SK-N-SH (cell line): ENCODE data around the gene ENO1. TPM values are rescaled to one million over a fixed set of nuclear protein-coding genes. Genes with fewer than 3 reads are reported as not detected.

ENCODE experiments used
- CTCF ChIA-PET: fragments of 300-600, 350-600 bp; formaldehyde crosslinking; extraction: SDS; loops from one replicate; lab custom pipeline; 2021; lab: Yijun Ruan, JAX
- POLR2A ChIA-PET: fragments of 350-600 bp; sonication (Branson Sonifier 250); formaldehyde crosslinking; extraction: SDS; loops from one replicate; lab custom pipeline; 2020; ENCODE audit warnings: antibody characterized with exemption, inconsistent platforms; lab: Yijun Ruan, JAX
- DNase-seq: peaks from one replicate; pipeline ENCODE4 v3.0.0; 2012
- H2AFZ ChIP-seq: fragments of 200-600 bp; sonication (generic); 2 replicates; pipeline ENCODE4 v1.8.1; 2016; ENCODE audit warnings: antibody characterized with exemption, mild to moderate bottlenecking, low read depth
- H3F3A ChIP-seq: fragments of 200-600 bp; sonication (generic); replicated peaks from 2 replicates; pipeline ENCODE3; 2016; ENCODE audit warnings: antibody characterized with exemption, mild to moderate bottlenecking; ENCODE audit not compliant: insufficient read depth
- H3K27ac ChIP-seq, 2 experiments: fragments of 200-500 bp in 1 of 2; fragments of 200-600 bp in 1 of 2; sonication (Bioruptor generic) in 1 of 2; sonication (generic), shearing (Covaris generic) in 1 of 2; 2 replicates each; pipeline versions ENCODE4 v1.5.1 to v1.6.1; 2014 to 2016; ENCODE audit warnings: low read depth in 2 of 2, inconsistent platforms in 1 of 2, low read length in 1 of 2, mild to moderate bottlenecking in 1 of 2, mixed read lengths in 1 of 2
- H3K27me3 ChIP-seq: fragments of 200-600 bp; sonication (generic), shearing (Covaris generic); 2 replicates; pipeline ENCODE4 v1.6.1; 2016; ENCODE audit warnings: mixed run types; ENCODE audit not compliant: insufficient read depth
- H3K36me3 ChIP-seq, 2 experiments: fragments of 200-500 bp in 1 of 2; fragments of 200-600 bp in 1 of 2; sonication (Bioruptor generic) in 1 of 2; sonication (generic) in 1 of 2; replicated peaks in 1 of 2; 2 replicates each; pipeline versions ENCODE3 to v1.5.1; 2014 to 2016; ENCODE audit warnings: low read length in 1 of 2, mild to moderate bottlenecking in 1 of 2; ENCODE audit not compliant: insufficient read depth in 2 of 2, control insufficient read depth in 1 of 2
- H3K4me1 ChIP-seq, 2 experiments: fragments of 200-500 bp in 1 of 2; fragments of 200-600 bp in 1 of 2; sonication (Bioruptor generic) in 1 of 2; sonication (generic), shearing (Covaris generic) in 1 of 2; 2 replicates each; pipeline versions ENCODE4 v1.5.1 to v1.6.1; 2014 to 2016; ENCODE audit warnings: low read depth in 1 of 2, low read length in 1 of 2, mixed run types in 1 of 2; ENCODE audit not compliant: insufficient read depth in 2 of 2, control insufficient read depth in 1 of 2
- H3K4me2 ChIP-seq: fragments of 200-600 bp; sonication (generic), shearing (Covaris generic); 2 replicates; pipeline ENCODE4 v1.6.1; 2017; ENCODE audit warnings: mixed run types
- H3K4me3 ChIP-seq, 2 experiments: fragments of 200-500 bp in 1 of 2; fragments of 200-600 bp in 1 of 2; sonication (Bioruptor generic) in 1 of 2; sonication (generic), shearing (Covaris generic) in 1 of 2; 2 replicates each; pipeline versions ENCODE4 v1.5.1 to v1.8.1; 2014 to 2016; ENCODE audit warnings: low read depth in 2 of 2, inconsistent platforms in 1 of 2, low read length in 1 of 2, mild to moderate bottlenecking in 1 of 2, mixed read lengths in 1 of 2, moderate library complexity in 1 of 2
- H3K79me2 ChIP-seq: fragments of 200-600 bp; sonication (generic); 2 replicates; pipeline ENCODE4 v1.8.1; 2017; ENCODE audit warnings: mild to moderate bottlenecking; ENCODE audit not compliant: insufficient read depth
- H3K9ac ChIP-seq: fragments of 200-600 bp; sonication (generic); 2 replicates; pipeline ENCODE4 v1.6.1; 2017; ENCODE audit warnings: mixed run types
- H3K9me2 ChIP-seq: fragments of 200-600 bp; sonication (generic); 2 replicates; pipeline ENCODE4 v1.6.1; 2017; ENCODE audit warnings: mixed run types
- H3K9me3 ChIP-seq: fragments of 200-600 bp; sonication (generic); 2 replicates; pipeline ENCODE4 v1.6.1; 2017; ENCODE audit warnings: mixed run types, mild to moderate bottlenecking, moderate library complexity
- H4K20me1 ChIP-seq: fragments of 200-600 bp; sonication (generic); 2 replicates; pipeline ENCODE4 v1.6.1; 2017; ENCODE audit warnings: mild to moderate bottlenecking, mixed run types; ENCODE audit not compliant: insufficient read depth
- CHD2 ChIP-seq: fragments of 150-350 bp; IDR thresholded peaks from 2 replicates; pipeline ENCODE4 v1.6.1; 2018; ENCODE audit warnings: low read length; ENCODE audit not compliant: partially characterized antibody
- CTCF ChIP-seq: fragments of 200-600 bp; sonication (generic); IDR thresholded peaks from 2 replicates; pipeline ENCODE4 v1.6.1; 2017; ENCODE audit warnings: antibody characterized with exemption, mild to moderate bottlenecking, moderate library complexity
- EP300 ChIP-seq, 2 experiments: IDR thresholded peaks; 2 replicates each; pipeline versions ENCODE4 v1.4.0 to v1.6.1; 2012; ENCODE audit warnings: borderline replicate concordance in 1 of 2, low read depth in 1 of 2, low read length in 1 of 2
- EZH2phosphoT487 ChIP-seq: fragments of 200-600 bp; sonication (generic); IDR thresholded peaks from 2 replicates; pipeline ENCODE4 v1.6.1; 2017; ENCODE audit warnings: low read depth, mixed run types, mild to moderate bottlenecking, antibody characterized with exemption, moderate library complexity, borderline replicate concordance
- IRF3 ChIP-seq: fragments of 150-350 bp; IDR thresholded peaks from 2 replicates; pipeline ENCODE4 v1.6.1; 2016; ENCODE audit warnings: mild to moderate bottlenecking, low read depth, low read length
- MAX ChIP-seq: IDR thresholded peaks from 2 replicates; pipeline ENCODE4 v1.4.0; 2012; ENCODE audit warnings: low read depth
- MXI1 ChIP-seq: IDR thresholded peaks from 2 replicates; pipeline ENCODE4 v1.6.1; 2012; ENCODE audit warnings: mild to moderate bottlenecking, low read depth, low read length, improper control_type of control experiment
- REST ChIP-seq: IDR thresholded peaks from 2 replicates; pipeline ENCODE4 v1.6.1; 2012; ENCODE audit warnings: mild to moderate bottlenecking, low read depth, low read length, moderate library complexity
- RFX5 ChIP-seq: IDR thresholded peaks from 2 replicates; pipeline ENCODE4 v1.6.1; 2012; ENCODE audit warnings: mild to moderate bottlenecking, improper control_type of control experiment, low read length
- whole genome bisulfite sequencing: methylation state at CpG from one replicate; pipeline ENCODE4 v1.1.6; 2017; ENCODE audit warnings: low lambda C conversion rate; 5-methylcytosine and 5-hydroxymethylcytosine counted together
- polyA plus RNA-seq, 3 experiments: library from polyadenylated mRNA; depleted of rRNA; stranded (reverse); fragments of >200 nt; gene quantifications; 2 replicates each; pipeline ENCODE4 v1.2.3, GENCODE V29; 2012

ENO1 gene
- polyA plus RNA-seq, 1 of the 3 experiments (the other 2 are of a cell fraction) = 1,599 TPM

GRCh38 chr1:8866173-8866791, 12.2 kb downstream of the ENO1 start:
- H3F3A ChIP-seq = peaks cover 89% of the 10 kb centered on the region

GRCh38 chr1:8864713-8865344, 13.7 kb downstream of the ENO1 start:
- Histone ChIP-seq H3K4me3 (no peak overlapping the region), H3K9me2 (no peaks in the 10 kb centered on the region), H3K27ac (peak overlapping the region in 1 of 2 experiments; percentile 27; a peak in 1 of 4 replicates), H3K27me3 (no peaks in the 10 kb centered on the region), H2AFZ (no peak overlapping the region)
- 93% methylated on average over 5 of the region's 6 CpGs for WGBS
- TF ChIP-seq IRF3 (no peak), MAX (no peak), RFX5 (no peak), CHD2 (no peak), EP300 (IDR thresholded peaks at IDR 0.05; ENCODE audit: borderline replicate concordance in 1 of 2, low read depth in 1 of 2, low read length in 1 of 2) (no peak), CTCF (no peak), REST (no peak)
- TF ChIP-seq, all 33 proteins: peak for 0
- peaks cover 91% of the 10 kb centered on the region for H4K20me1 ChIP-seq
- peaks cover 64% of the 10 kb centered on the region for H3K79me2 ChIP-seq
- POLR2A ChIA-PET = interaction anchor here (3.0 kb wide), 1 partner anchor 13 kb away, joined by 18 read pairs; the partner anchor contains the start of gene ENO1
- H3K36me3 ChIP-seq = peaks cover 80 to 86% of the 10 kb centered on the region in 2 experiments
- no peak for DNase-seq
- no peak overlapping the region for H3K9ac ChIP-seq
- H3K4me1 ChIP-seq = peaks cover 0 to 8% of the 10 kb centered on the region in 2 experiments; a peak in 2 of 4 replicates
- H3K9me3 ChIP-seq = no peaks in the 10 kb centered on the region
- H3F3A ChIP-seq = peaks cover 96% of the 10 kb centered on the region
- CTCF ChIA-PET = interaction anchor here (0.9 to 10.9 kb wide), 8 partner anchors 9 to 146 kb away, joined by 3 to 107 read pairs (median 3); partner anchors contain the start of gene ENO1
- H3K4me2 ChIP-seq = no peak overlapping the region

More at GRCh38 chr1:8866173-8866791, 12.2 kb downstream of the ENO1 start:
- Histone ChIP-seq H4K20me1 (peaks cover 91% of the 10 kb centered on the region), H3K9me2 (no peaks in the 10 kb centered on the region), H3K9me3 (no peaks in the 10 kb centered on the region), H3K36me3 (peaks cover 82 to 86% of the 10 kb centered on the region in 2 experiments), H3K79me2 (peaks cover 74% of the 10 kb centered on the region), H3K27me3 (no peaks in the 10 kb centered on the region), H3K4me2 (no peak overlapping the region), H3K4me1 (peaks cover 3 to 16% of the 10 kb centered on the region in 2 experiments; a peak in 3 of 4 replicates), H3K9ac (no peak overlapping the region), H2AFZ (no peak overlapping the region), H3K4me3 (no peak overlapping the region), H3K27ac (peak overlapping the region in 1 of 2 experiments; percentile 50; a peak in 1 of 4 replicates)
- ChIA-PET CTCF (interaction anchor here (0.6 to 10.9 kb wide), 4 partner anchors 16 to 147 kb away, joined by 3 to 107 read pairs (median 5); no protein-coding TSS in a partner anchor), POLR2A (interaction anchor here (0.6 to 3.0 kb wide), 4 partner anchors 12 to 1755 kb away, joined by 3 to 18 read pairs (median 4); partner anchors contain the start of gene ENO1)
- DNase-seq = no peak
- no peak for TF ChIP-seq EZH2phosphoT487
- no peak for TF ChIP-seq MXI1
- 97% methylated on average over 10 of the region's 10 CpGs for WGBS
